H1 (cell line): Measurements from ENCODE around the gene ZSWIM4. TPM values are rescaled to one million over a fixed set of nuclear protein-coding genes. Genes with fewer than 3 reads are reported as not detected.

Experiments
- CTCF ChIA-PET: fragments of 300-600 bp; sonication (Branson Sonifier 250); formaldehyde crosslinking; loops from one replicate; lab custom pipeline; 2021; ENCODE audit not compliant: partially characterized antibody; lab: Charles Lee
- POLR2A ChIA-PET: fragments of 300-600 bp; sonication (Branson Sonifier 250); formaldehyde crosslinking; loops from one replicate; lab custom pipeline; 2021; ENCODE audit warnings: inconsistent platforms; ENCODE audit not compliant: partially characterized antibody; lab: Charles Lee
- DNase-seq, 2 experiments: peaks; one replicate each; pipeline versions ENCODE4 v3.0.0 to v3.0.0-alpha.2; 2010 to 2022; ENCODE audit warnings: low spot score in 2 of 2, low read depth in 1 of 2, mixed read lengths in 1 of 2
- FAIRE-seq: peaks from 2 replicates; lab custom pipeline; 2011; peaks lifted over from hg19 to GRCh38; lab: Jason Lieb, UNC
- H2AFZ ChIP-seq: 2 replicates; pipeline ENCODE4 v1.8.1; 2012; ENCODE audit warnings: low read length, inconsistent platforms
- H2AK5ac ChIP-seq: 2 replicates; pipeline ENCODE4 v1.6.1; 2013; ENCODE audit warnings: low read depth, low read length
- H2BK120ac ChIP-seq: replicated peaks from 2 replicates; pipeline ENCODE3; 2013; ENCODE audit warnings: low read depth, low read length, inconsistent platforms
- H2BK12ac ChIP-seq: 2 replicates; pipeline ENCODE4 v1.6.1; 2013; ENCODE audit warnings: low read depth, low read length
- H2BK15ac ChIP-seq: 2 replicates; pipeline ENCODE4 v1.6.1; 2013; ENCODE audit warnings: low read length
- H2BK20ac ChIP-seq: 2 replicates; pipeline ENCODE4 v1.6.1; 2013; ENCODE audit warnings: low read length
- H2BK5ac ChIP-seq: 2 replicates; pipeline ENCODE4 v1.6.1; 2013; ENCODE audit warnings: low read depth, low read length
- H3K14ac ChIP-seq: 2 replicates; pipeline ENCODE4 v1.6.1; 2013; ENCODE audit warnings: inconsistent platforms; ENCODE audit not compliant: insufficient read length
- H3K18ac ChIP-seq: 2 replicates; pipeline ENCODE4 v1.6.1; 2013; ENCODE audit warnings: low read length; ENCODE audit errors: extremely low read depth
- H3K23ac ChIP-seq: 2 replicates; pipeline ENCODE4 v1.6.1; 2013; ENCODE audit warnings: inconsistent platforms; ENCODE audit not compliant: insufficient read length
- H3K23me2 ChIP-seq: 2 replicates; pipeline ENCODE4 v1.6.1; 2013; ENCODE audit warnings: low read depth, low read length
- H3K27ac ChIP-seq: 2 replicates; pipeline ENCODE4 v1.6.1; 2011; ENCODE audit warnings: low read depth, low read length, inconsistent platforms
- H3K27me3 ChIP-seq, 4 experiments: replicated peaks in 1 of 4; 1 replicate in 1 of 4; 2 replicates in 3 of 4; pipeline versions ENCODE4 v1.6.1 to v1.8.1; 2011 to 2013; ENCODE audit warnings: low read length in 3 of 4, mild to moderate bottlenecking in 3 of 4, inconsistent platforms in 2 of 4, mixed read lengths in 2 of 4, moderate library complexity in 1 of 4; ENCODE audit not compliant: control insufficient read depth in 3 of 4, insufficient read depth in 3 of 4; ENCODE audit errors: extremely low read depth in 1 of 4
- H3K36me3 ChIP-seq, 4 experiments: 2 replicates each; pipeline versions ENCODE4 v1.6.1 to v1.8.1; 2011 to 2013; ENCODE audit warnings: mild to moderate bottlenecking in 4 of 4, low read length in 3 of 4, moderate library complexity in 2 of 4, control low read depth in 1 of 4, inconsistent platforms in 1 of 4; ENCODE audit not compliant: insufficient read depth in 4 of 4, control insufficient read depth in 2 of 4
- H3K4ac ChIP-seq: replicated peaks from 2 replicates; pipeline ENCODE3; 2013; ENCODE audit warnings: low read length, low read depth, mixed read lengths, inconsistent platforms; ENCODE audit not compliant: insufficient read length
- H3K4me1 ChIP-seq, 4 experiments: replicated peaks in 1 of 4; 1 replicate in 1 of 4; 2 replicates in 3 of 4; pipeline versions ENCODE4 v1.6.1 to v1.8.1; 2011 to 2013; ENCODE audit warnings: low read length in 3 of 4, inconsistent platforms in 2 of 4, mixed read lengths in 1 of 4; ENCODE audit not compliant: insufficient read depth in 4 of 4, control insufficient read depth in 3 of 4
- H3K4me2 ChIP-seq, 2 experiments: 2 replicates each; pipeline versions ENCODE4 v1.6.1 to v1.8.1; 2011 to 2013; ENCODE audit warnings: low read depth in 2 of 2, low read length in 2 of 2, control low read depth in 1 of 2, inconsistent platforms in 1 of 2, mild to moderate bottlenecking in 1 of 2; ENCODE audit not compliant: insufficient read depth in 1 of 2
- H3K4me3 ChIP-seq, 4 experiments: fragments of 200-600, 300-600 bp in 1 of 4; sonication (generic), shearing (Covaris generic), sonication (Bioruptor Twin) in 1 of 4; 2 replicates each; pipeline versions ENCODE4 v1.5.1 to v1.8.1; 2011 to 2016; ENCODE audit warnings: low read length in 4 of 4, low read depth in 3 of 4, control low read depth in 2 of 4, inconsistent platforms in 2 of 4, mild to moderate bottlenecking in 2 of 4, mixed read lengths in 1 of 4, moderate library complexity in 1 of 4; ENCODE audit not compliant: insufficient read depth in 2 of 4; ENCODE audit errors: extremely low read depth in 1 of 4
- H3K56ac ChIP-seq: replicated peaks from 2 replicates; pipeline ENCODE3; 2013; ENCODE audit warnings: low read depth, mild to moderate bottlenecking, mixed read lengths, low read length, inconsistent platforms; ENCODE audit not compliant: insufficient read length
- H3K79me1 ChIP-seq: 2 replicates; pipeline ENCODE4 v1.6.1; 2013; ENCODE audit warnings: low read depth, low read length, control low read depth
- H3K79me2 ChIP-seq, 2 experiments: 2 replicates each; pipeline versions ENCODE4 v1.6.1 to v1.8.1; 2012 to 2013; ENCODE audit warnings: low read length in 2 of 2, mild to moderate bottlenecking in 2 of 2, inconsistent platforms in 1 of 2; ENCODE audit not compliant: insufficient read depth in 2 of 2, control insufficient read depth in 1 of 2
- H3K9ac ChIP-seq, 4 experiments: replicated peaks in 1 of 4; 1 replicate in 1 of 4; 2 replicates in 3 of 4; pipeline versions ENCODE4 v1.6.1 to v1.8.1; 2011 to 2013; ENCODE audit warnings: low read depth in 3 of 4, low read length in 3 of 4, control low read depth in 2 of 4, mild to moderate bottlenecking in 2 of 4, moderate library complexity in 2 of 4, inconsistent platforms in 1 of 4; ENCODE audit errors: extremely low read depth in 1 of 4
- H3K9me3 ChIP-seq, 2 experiments: 2 replicates each; pipeline versions ENCODE4 v1.6.1 to v1.8.1; 2012 to 2013; ENCODE audit warnings: mild to moderate bottlenecking in 2 of 2, moderate library complexity in 2 of 2, control low read depth in 1 of 2, inconsistent platforms in 1 of 2, low read depth in 1 of 2, low read length in 1 of 2, mixed read lengths in 1 of 2; ENCODE audit not compliant: insufficient read depth in 2 of 2
- H4K20me1 ChIP-seq, 2 experiments: replicated peaks in 1 of 2; 2 replicates each; pipeline versions ENCODE3 to v1.8.1; 2011 to 2013; ENCODE audit warnings: inconsistent platforms in 2 of 2, low read length in 2 of 2, mild to moderate bottlenecking in 1 of 2; ENCODE audit not compliant: insufficient read depth in 2 of 2, control insufficient read depth in 1 of 2
- H4K5ac ChIP-seq: 2 replicates; pipeline ENCODE4 v1.6.1; 2013; ENCODE audit warnings: low read length, low read depth, mixed read lengths, inconsistent platforms; ENCODE audit not compliant: insufficient read length
- H4K8ac ChIP-seq: 2 replicates; pipeline ENCODE4 v1.8.0; 2013; ENCODE audit warnings: mild to moderate bottlenecking, moderate library complexity, low read length, inconsistent platforms; ENCODE audit not compliant: insufficient read depth; ENCODE audit errors: extremely low read depth
- H4K91ac ChIP-seq: replicated peaks from 2 replicates; pipeline ENCODE3; 2013; ENCODE audit warnings: low read length, mixed read lengths, inconsistent platforms; ENCODE audit not compliant: insufficient read length
- CREB1 ChIP-seq: IDR thresholded peaks from 2 replicates; pipeline ENCODE4 v1.6.1; 2012; ENCODE audit warnings: inconsistent platforms
- EZH2 ChIP-seq: fragments of 200-600 bp; sonication (generic); IDR thresholded peaks from 2 replicates; pipeline ENCODE4 v1.7.1; 2012; ENCODE audit warnings: low read depth, mild to moderate bottlenecking, moderate library complexity, low read length, inconsistent platforms; ENCODE audit not compliant: severe bottlenecking
- HDAC2 ChIP-seq, 2 experiments: fragments of 300-600 bp in 1 of 2; sonication (generic) in 1 of 2; IDR thresholded peaks; 2 replicates each; pipeline ENCODE4 v1.6.1; 2011 to 2012; ENCODE audit warnings: low read depth in 2 of 2, low read length in 2 of 2, mild to moderate bottlenecking in 2 of 2, moderate library complexity in 2 of 2, borderline replicate concordance in 1 of 2, inconsistent platforms in 1 of 2
- KDM5A ChIP-seq: fragments of 200-600 bp; IDR thresholded peaks from 2 replicates; pipeline ENCODE4 v1.7.1; 2012; ENCODE audit warnings: mild to moderate bottlenecking, low read length, inconsistent platforms, mixed read lengths
- NRF1 ChIP-seq: IDR thresholded peaks from 2 replicates; pipeline ENCODE4 v1.6.1; 2011; ENCODE audit warnings: mild to moderate bottlenecking, low read depth, low read length, improper control_type of control experiment
- POLR2AphosphoS5 ChIP-seq: IDR thresholded peaks from 2 replicates; pipeline ENCODE4 v1.6.1; 2011; ENCODE audit warnings: low read depth, low read length
- RBBP5 ChIP-seq: IDR thresholded peaks from 2 replicates; pipeline ENCODE4 v1.7.1; 2012; ENCODE audit warnings: low read depth, mild to moderate bottlenecking, inconsistent platforms, low read length, moderate library complexity, borderline replicate concordance
- SUZ12 ChIP-seq: fragments of 200-600 bp; sonication (generic); IDR thresholded peaks from 2 replicates; pipeline ENCODE4 v1.6.1; 2012; ENCODE audit warnings: mild to moderate bottlenecking, inconsistent platforms, low read length, moderate library complexity, mixed read lengths
- TCF12 ChIP-seq: IDR thresholded peaks from 2 replicates; pipeline ENCODE4 v1.6.1; 2011; ENCODE audit warnings: low read depth, mild to moderate bottlenecking, low read length
- ZNF274 ChIP-seq: IDR thresholded peaks from 2 replicates; pipeline ENCODE4 v1.7.0; 2012; ENCODE audit warnings: low read length, borderline replicate concordance; ENCODE audit errors: extremely low read depth
- WGBS, 2 experiments: shearing (Covaris generic) in 1 of 2; methylation state at CpG; one replicate each; pipeline versions ENCODE4 v1.1.6 to v1.1.7; 2013 to 2015; ENCODE audit warnings: low lambda C conversion rate in 2 of 2, mixed read lengths in 2 of 2, inconsistent platforms in 1 of 2, low coverage in 1 of 2, missing lambda C conversion rate in 1 of 2; ENCODE audit not compliant: insufficient replicate concordance in 2 of 2, insufficient coverage in 1 of 2, insufficient read length in 1 of 2; ENCODE audit errors: extremely low coverage in 1 of 2, missing lambda C conversion rate in 1 of 2; 5-methylcytosine and 5-hydroxymethylcytosine counted together
- polyA plus RNA-seq, 7 experiments: library from polyadenylated mRNA; depleted of rRNA in 3 of 7; stranded (reverse) in 5 of 7; unstranded in 2 of 7; fragments of >200 nt in 5 of 7; fragments of 200-250 nt in 2 of 7; gene quantifications; 1 replicate in 5 of 7; 2 replicates in 1 of 7; 4 replicates in 1 of 7; pipeline versions ENCODE4 v1.2.1 to v1.2.3, GENCODE V29; 2011 to 2013; ENCODE audit warnings: missing spikeins in 2 of 7, mixed read lengths in 2 of 7
- total RNA-seq: library from RNA; stranded (reverse); fragmentation: NEBNext Ultra II Directional; extraction: Animal tissue kit (Norgen Biotek cat#: 25700); gene quantifications from 2 replicates; pipeline ENCODE4 v1.2.1, GENCODE V29; 2021
- TF ChIP-seq, protein P1 (sequence below): IDR thresholded peaks from 2 replicates; pipeline ENCODE4 v1.6.1; 2012; ENCODE audit warnings: inconsistent platforms
- TF ChIP-seq, protein P2 (sequence below): IDR thresholded peaks from 2 replicates; pipeline ENCODE4 v1.6.1; 2011; ENCODE audit warnings: low read length, improper control_type of control experiment

The ZSWIM4 gene
- total and polyA plus RNA-seq, 2 of the 8 experiments (the other 6 are each of a cell fraction or from before 2014, with no cell fraction given), result 12.2 to 31.1 TPM

DNA sequence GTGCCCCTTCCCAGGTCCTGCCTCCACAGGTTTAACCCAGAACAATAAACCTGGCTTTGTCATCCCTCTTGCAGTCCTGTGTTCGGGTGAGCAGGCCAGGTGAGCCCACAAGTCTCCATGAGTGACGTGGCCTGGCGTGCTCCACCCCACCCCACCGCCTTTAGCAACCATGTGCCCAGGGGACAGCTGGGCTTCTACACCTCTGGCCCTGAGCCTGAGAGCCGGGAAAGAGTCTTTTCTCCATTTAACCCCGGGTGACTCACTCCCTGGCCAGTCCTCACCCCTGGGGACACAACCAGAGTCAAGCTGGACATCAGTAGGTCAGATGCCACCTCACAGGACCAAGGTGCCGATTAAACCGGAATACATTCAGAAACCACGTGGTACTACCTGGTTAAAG lies 16.8 kb upstream of the ZSWIM4 start:
- Histone ChIP-seq H4K8ac (no peak overlapping the region), H2BK12ac (no peak overlapping the region), H3K56ac (no peak overlapping the region), H3K27ac (no peak overlapping the region), H3K4me3 (no peak overlapping the region), H4K91ac (no peak overlapping the region), H3K4ac (no peak overlapping the region), H3K79me2 (peaks cover 0 to 23% of the 10 kb centered on the region in 2 experiments; a peak in 3 of 4 replicates), H3K23me2 (peaks cover 5% of the 10 kb centered on the region; the same call in 1 of the 2 replicates), H3K18ac (no peak overlapping the region), H2AK5ac (no peak overlapping the region), H3K4me1 (peaks cover 0 to 4% (median 1%) of the 10 kb centered on the region in 4 experiments; a peak in 1 of 7 replicates), H3K9me3 (no peaks in the 10 kb centered on the region), H3K14ac (no peak overlapping the region), H2BK120ac (no peak overlapping the region), H2AFZ (no peak overlapping the region), H3K9ac (no peak overlapping the region), H3K27me3 (no peaks in the 10 kb centered on the region; a peak in 1 of 7 replicates), H2BK15ac (no peak overlapping the region), H4K20me1 (peaks cover 2 to 15% of the 10 kb centered on the region in 2 experiments), H2BK5ac (no peak overlapping the region), H3K23ac (no peak overlapping the region), H2BK20ac (no peak overlapping the region), H4K5ac (no peak overlapping the region), H3K36me3 (peaks cover 11 to 25% (median 19%) of the 10 kb centered on the region in 4 experiments), H3K4me2 (no peak overlapping the region), H3K79me1 (peaks cover 14% of the 10 kb centered on the region; the same call in 1 of the 2 replicates)
- FAIRE-seq (no peak), DNase-seq (no peak)
- ChIA-PET POLR2A (interaction anchor here (1.0 to 3.0 kb wide), 5 partner anchors 10 to 158 kb away, joined by 3 to 14 read pairs (median 3); partner anchors contain the start of gene ZSWIM4), CTCF (interaction anchor here (0.9 to 1.2 kb wide), 2 partner anchors 10 to 83 kb away, joined by 3 read pairs; no protein-coding TSS in a partner anchor)
- 87% methylated on average over 9 of the region's 9 CpGs; no CpG with 5 or more reads in 1 of the 2 experiments for WGBS, 2 experiments
- TF ChIP-seq EZH2 (no peak), TCF12 (no peak), ZNF274 (no peak), NRF1 (no peak), SUZ12 (no peak), CREB1 (no peak), RBBP5 (no peak), POLR2AphosphoS5 (no peak), KDM5A (no peak), HDAC2 (IDR thresholded peaks at IDR 0.05; ENCODE audit: borderline replicate concordance in 1 of 2, low read depth in 2 of 2, low read length in 2 of 2) (no peak)
- TF ChIP-seq, protein P1, sequence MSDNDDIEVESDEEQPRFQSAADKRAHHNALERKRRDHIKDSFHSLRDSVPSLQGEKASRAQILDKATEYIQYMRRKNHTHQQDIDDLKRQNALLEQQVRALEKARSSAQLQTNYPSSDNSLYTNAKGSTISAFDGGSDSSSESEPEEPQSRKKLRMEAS, result no peak
- TF ChIP-seq, protein P2, sequence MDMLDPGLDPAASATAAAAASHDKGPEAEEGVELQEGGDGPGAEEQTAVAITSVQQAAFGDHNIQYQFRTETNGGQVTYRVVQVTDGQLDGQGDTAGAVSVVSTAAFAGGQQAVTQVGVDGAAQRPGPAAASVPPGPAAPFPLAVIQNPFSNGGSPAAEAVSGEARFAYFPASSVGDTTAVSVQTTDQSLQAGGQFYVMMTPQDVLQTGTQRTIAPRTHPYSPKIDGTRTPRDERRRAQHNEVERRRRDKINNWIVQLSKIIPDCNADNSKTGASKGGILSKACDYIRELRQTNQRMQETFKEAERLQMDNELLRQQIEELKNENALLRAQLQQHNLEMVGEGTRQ, result no peak
